ENCODE data around the gene EPHA2. TPM values are rescaled to one million over a fixed set of nuclear protein-coding genes. Genes with fewer than 3 reads are reported as not detected.

EPHA2 gene
- total and polyA plus RNA-seq, 2 donors (not counting 3 experiments of a cell fraction or from before 2014, with no cell fraction given), result 141 to 147 TPM

DNA sequence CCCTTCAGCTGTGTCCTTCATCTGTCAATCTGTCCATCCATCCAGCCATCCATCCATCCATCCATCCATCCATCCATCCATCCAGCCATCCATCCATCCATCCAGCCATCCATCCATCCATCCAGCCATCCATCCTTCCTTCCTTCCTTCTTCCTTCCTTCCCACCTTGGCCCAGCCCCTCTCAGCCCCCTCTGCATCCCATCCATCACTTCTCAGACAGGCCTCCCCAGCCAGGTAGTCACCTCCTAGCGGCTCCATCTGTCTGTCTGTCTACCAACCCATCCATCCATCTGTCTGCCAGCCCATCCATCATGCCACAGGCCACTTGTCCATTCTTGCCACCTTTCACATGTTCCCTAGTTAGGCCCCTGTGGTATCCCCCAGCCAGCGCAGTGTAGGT is 10.2 kb upstream of the EPHA2 start:
- POLR2A ChIA-PET, result no interaction called here

DNA sequence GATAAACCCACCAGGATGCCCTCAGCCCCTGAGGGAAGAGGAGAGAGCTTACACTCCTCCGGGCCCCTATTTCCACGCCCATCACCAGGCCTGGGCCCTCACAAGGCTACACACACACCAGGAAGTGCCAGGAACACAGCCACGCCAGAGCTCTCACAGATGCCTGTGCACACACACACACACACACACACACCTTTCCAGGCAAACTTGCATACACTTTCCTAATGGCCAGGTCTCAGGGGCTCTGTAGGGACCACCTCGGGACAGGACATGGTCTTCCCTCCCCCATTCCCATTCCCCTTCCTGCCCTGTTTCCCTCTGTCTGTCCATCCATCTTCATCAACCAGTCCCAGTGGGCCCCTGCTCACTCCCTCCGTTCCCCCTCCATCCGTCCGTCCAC is 9.7 kb upstream of the EPHA2 start:
- no peak for TF ChIP-seq MYC (IDR thresholded peaks at IDR 0.05; ENCODE audit: low read depth, low read length)
- no peak for TF ChIP-seq JUN (IDR thresholded peaks at IDR 0.05; ENCODE audit: borderline replicate concordance, insufficient read depth, insufficient read length, low read depth)
- TF ChIP-seq GATA2 (IDR thresholded peaks at IDR 0.05; ENCODE audit: insufficient read depth, insufficient read length, low read depth, low read length), result no peak
- TF ChIP-seq, protein P1, sequence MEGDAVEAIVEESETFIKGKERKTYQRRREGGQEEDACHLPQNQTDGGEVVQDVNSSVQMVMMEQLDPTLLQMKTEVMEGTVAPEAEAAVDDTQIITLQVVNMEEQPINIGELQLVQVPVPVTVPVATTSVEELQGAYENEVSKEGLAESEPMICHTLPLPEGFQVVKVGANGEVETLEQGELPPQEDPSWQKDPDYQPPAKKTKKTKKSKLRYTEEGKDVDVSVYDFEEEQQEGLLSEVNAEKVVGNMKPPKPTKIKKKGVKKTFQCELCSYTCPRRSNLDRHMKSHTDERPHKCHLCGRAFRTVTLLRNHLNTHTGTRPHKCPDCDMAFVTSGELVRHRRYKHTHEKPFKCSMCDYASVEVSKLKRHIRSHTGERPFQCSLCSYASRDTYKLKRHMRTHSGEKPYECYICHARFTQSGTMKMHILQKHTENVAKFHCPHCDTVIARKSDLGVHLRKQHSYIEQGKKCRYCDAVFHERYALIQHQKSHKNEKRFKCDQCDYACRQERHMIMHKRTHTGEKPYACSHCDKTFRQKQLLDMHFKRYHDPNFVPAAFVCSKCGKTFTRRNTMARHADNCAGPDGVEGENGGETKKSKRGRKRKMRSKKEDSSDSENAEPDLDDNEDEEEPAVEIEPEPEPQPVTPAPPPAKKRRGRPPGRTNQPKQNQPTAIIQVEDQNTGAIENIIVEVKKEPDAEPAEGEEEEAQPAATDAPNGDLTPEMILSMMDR (IDR thresholded peaks at IDR 0.05; ENCODE audit: extremely low read depth in 1 of 2, insufficient read depth in 1 of 2, low read depth in 1 of 2, low read length in 2 of 2), result no peak
- no peak for TF ChIP-seq EZH2 (IDR thresholded peaks at IDR 0.05; ENCODE audit: borderline replicate concordance, low read depth, low read length, severe bottlenecking)
- TF ChIP-seq, protein P2, sequence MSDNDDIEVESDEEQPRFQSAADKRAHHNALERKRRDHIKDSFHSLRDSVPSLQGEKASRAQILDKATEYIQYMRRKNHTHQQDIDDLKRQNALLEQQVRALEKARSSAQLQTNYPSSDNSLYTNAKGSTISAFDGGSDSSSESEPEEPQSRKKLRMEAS (IDR thresholded peaks at IDR 0.05; ENCODE audit: insufficient read depth, insufficient read length), result no peak
- TF ChIP-seq POLR2AphosphoS5 (IDR thresholded peaks at IDR 0.05; ENCODE audit: insufficient read depth, low read depth, low read length), result no peak
- no peak for TF ChIP-seq POLR2A (IDR thresholded peaks at IDR 0.05; ENCODE audit: low read depth, low read length)
- Histone ChIP-seq H3K27ac (ENCODE audit: insufficient read depth, low read depth, low read length) (no peak overlapping the region), H4K20me1 (replicated peaks; ENCODE audit: control insufficient read depth, extremely low read depth, insufficient read depth, low read length) (no peaks in the 10 kb centered on the region), H2AFZ (ENCODE audit: low read depth, low read length) (no peak overlapping the region), H3K27me3 (ENCODE audit: control insufficient read depth in 2 of 2, insufficient read depth in 2 of 2, low read length in 2 of 2) (no peaks in the 10 kb centered on the region), H3K9me1 (replicated peaks; ENCODE audit: control insufficient read depth, extremely low read depth, insufficient read depth, low read length) (no peaks in the 10 kb centered on the region), H3K79me2 (ENCODE audit: control insufficient read depth, insufficient read depth, low read length) (no peaks in the 10 kb centered on the region), H3K4me1 (ENCODE audit: control insufficient read depth, extremely low read depth, insufficient read depth, low read length) (peaks cover 15% of the 10 kb centered on the region), H3K9ac (replicated peaks; ENCODE audit: extremely low read depth, insufficient read depth, low read length) (no peak overlapping the region), H3K9me3 (replicated peaks; ENCODE audit: control insufficient read depth, insufficient read depth, low read length) (no peaks in the 10 kb centered on the region), H3K4me2 (ENCODE audit: insufficient read depth, low read length) (no peak overlapping the region), H3K36me3 (ENCODE audit: control insufficient read depth in 2 of 2, extremely low read depth in 1 of 2, insufficient read depth in 2 of 2, low read length in 2 of 2) (no peaks in the 10 kb centered on the region), H3K4me3 (replicated peaks in 1 of 3; ENCODE audit: insufficient read depth in 1 of 3, low read depth in 1 of 3, low read length in 3 of 3) (no peak overlapping the region)
- dilution Hi-C loops (cut with MboI; ENCODE audit: extremely low pct_ligation_motif_present, low sequenced_read_pairs) (no loop called here), intact Hi-C loops (cut with micrococcal nuclease) (no loop called here)
- no TSS peak for BruUV-seq (replicated peaks)
- CTCF ChIA-PET, result interaction anchor here (2.2 kb wide), 1 partner anchor 10 kb away, joined by 7 read pairs; no protein-coding TSS in a partner anchor
- DNase-seq (ENCODE audit: low read depth, low spot score) (no peak), FAIRE-seq (no peak)
- POLR2A ChIA-PET, result no interaction called here

More for the DNA sequence above, 10.2 kb upstream of the EPHA2 start:
- dilution Hi-C loops (cut with MboI; ENCODE audit: extremely low pct_ligation_motif_present, low sequenced_read_pairs) (no loop called here), intact Hi-C loops (cut with micrococcal nuclease) (no loop called here)
- Histone ChIP-seq H3K36me3 (ENCODE audit: control insufficient read depth in 2 of 2, extremely low read depth in 1 of 2, insufficient read depth in 2 of 2, low read length in 2 of 2) (no peaks in the 10 kb centered on the region), H3K79me2 (ENCODE audit: control insufficient read depth, insufficient read depth, low read length) (no peaks in the 10 kb centered on the region), H3K27me3 (ENCODE audit: control insufficient read depth in 2 of 2, insufficient read depth in 2 of 2, low read length in 2 of 2) (no peaks in the 10 kb centered on the region), H3K9ac (replicated peaks; ENCODE audit: extremely low read depth, insufficient read depth, low read length) (no peak overlapping the region), H3K9me1 (replicated peaks; ENCODE audit: control insufficient read depth, extremely low read depth, insufficient read depth, low read length) (no peaks in the 10 kb centered on the region), H4K20me1 (replicated peaks; ENCODE audit: control insufficient read depth, extremely low read depth, insufficient read depth, low read length) (no peaks in the 10 kb centered on the region), H2AFZ (ENCODE audit: low read depth, low read length) (no peak overlapping the region), H3K4me1 (ENCODE audit: control insufficient read depth, extremely low read depth, insufficient read depth, low read length) (peaks cover 15% of the 10 kb centered on the region), H3K4me3 (replicated peaks in 1 of 3; ENCODE audit: insufficient read depth in 1 of 3, low read depth in 1 of 3, low read length in 3 of 3) (no peak overlapping the region), H3K9me3 (replicated peaks; ENCODE audit: control insufficient read depth, insufficient read depth, low read length) (no peaks in the 10 kb centered on the region), H3K4me2 (ENCODE audit: insufficient read depth, low read length) (no peak overlapping the region), H3K27ac (ENCODE audit: insufficient read depth, low read depth, low read length) (no peak overlapping the region)
- DNase-seq (ENCODE audit: low read depth, low spot score) (no peak), FAIRE-seq (no peak)
- CTCF ChIA-PET, result no interaction called here
- TF ChIP-seq MYC (IDR thresholded peaks at IDR 0.05; ENCODE audit: low read depth, low read length) (no peak), GATA2 (IDR thresholded peaks at IDR 0.05; ENCODE audit: insufficient read depth, insufficient read length, low read depth, low read length) (no peak), POLR2A (IDR thresholded peaks at IDR 0.05; ENCODE audit: low read depth, low read length) (no peak)
- no TSS peak for BruUV-seq (replicated peaks)

All from endothelial cell of umbilical vein (primary cell).